HAP-1 (cell line): ENCODE data around the gene KCNMB2.

Experiments
- DNase-seq, 2 experiments: peaks; one replicate each; pipeline ENCODE4 v3.0.0-alpha.2; 2016 to 2020; ENCODE audit warnings: low spot score in 2 of 2
- H3K27me3 ChIP-seq: fragments of 250-450 bp; sonication (Bioruptor Pico); 2 replicates; pipeline ENCODE4 v1.5.1; 2020; ENCODE audit warnings: low read depth, mild to moderate bottlenecking, moderate library complexity
- H3K36me3 ChIP-seq: fragments of 250-450 bp; sonication (Bioruptor Pico); replicated peaks from 2 replicates; pipeline ENCODE4 v1.5.1; 2020; ENCODE audit warnings: mild to moderate bottlenecking
- H3K4me1 ChIP-seq: fragments of 250-450 bp; sonication (Bioruptor Pico); 2 replicates; pipeline ENCODE4 v1.5.1; 2020; ENCODE audit warnings: mild to moderate bottlenecking
- H3K4me3 ChIP-seq: fragments of 250-450 bp; sonication (Bioruptor Pico); 2 replicates; pipeline ENCODE4 v1.5.1; 2020; ENCODE audit warnings: mild to moderate bottlenecking, moderate library complexity
- H3K9me3 ChIP-seq: fragments of 250-450 bp; sonication (Bioruptor Pico); 2 replicates; pipeline ENCODE4 v1.5.1; 2020; ENCODE audit warnings: mild to moderate bottlenecking, moderate library complexity
- in situ Hi-C: fragments of 300-500 bp; cut with MboI; formaldehyde crosslinking; loops from 3 replicates; pipeline ENCODE4 v1.14.3; 2020; ENCODE audit warnings: low sequenced_read_pairs, inconsistent platforms, mixed read lengths

KCNMB2 gene

GRCh38 chr3:178536211-178537079 is at the start of gene KCNMB2:
TSS of gene KCNMB2 (plus strand) at chr3:178536436.
- no peaks in the 10 kb centered on the region for H3K9me3 ChIP-seq
- peaks cover 16% of the 10 kb centered on the region for H3K4me1 ChIP-seq
- peak in 1 of 2 experiments; percentile 20 for DNase-seq
- in situ Hi-C loops: no loop called here
- H3K36me3 ChIP-seq: no peaks in the 10 kb centered on the region
- peak within 1 kb of the TSS; percentile 8 for H3K4me3 ChIP-seq
- H3K27me3 ChIP-seq: no peaks in the 10 kb centered on the region

GRCh38 chr3:178486903-178487302 is 49.3 kb upstream of the KCNMB2 start:
- DNase-seq: no peak
- peaks cover 4% of the 10 kb centered on the region for H3K4me1 ChIP-seq
- no peaks in the 10 kb centered on the region for H3K36me3 ChIP-seq
- in situ Hi-C loops: no loop called here
- H3K9me3 ChIP-seq: no peaks in the 10 kb centered on the region
- no peak overlapping the region for H3K4me3 ChIP-seq
- no peaks in the 10 kb centered on the region for H3K27me3 ChIP-seq

- H3K36me3 ChIP-seq: no peaks in the 10 kb centered on the region
- no peak for DNase-seq
- no peaks in the 10 kb centered on the region for H3K27me3 ChIP-seq
- no peak overlapping the region for H3K4me3 ChIP-seq
- no peaks in the 10 kb centered on the region for H3K9me3 ChIP-seq
- in situ Hi-C loops: no loop called here
- peaks cover 4% of the 10 kb centered on the region for H3K4me1 ChIP-seq
Measured at GRCh38 chr3:178487752-178488151, 48.5 kb upstream of the KCNMB2 start.

- no peak for DNase-seq
- peaks cover 4% of the 10 kb centered on the region for H3K4me1 ChIP-seq
- no peak overlapping the region for H3K4me3 ChIP-seq
- no peaks in the 10 kb centered on the region for H3K27me3 ChIP-seq
- no peaks in the 10 kb centered on the region for H3K36me3 ChIP-seq
- no peaks in the 10 kb centered on the region for H3K9me3 ChIP-seq
- in situ Hi-C loops: no loop called here
Measured at GRCh38 chr3:178491751-178492150, 44.5 kb upstream of the KCNMB2 start.

- no peaks in the 10 kb centered on the region for H3K36me3 ChIP-seq
- DNase-seq: no peak
- peaks cover 4% of the 10 kb centered on the region for H3K4me1 ChIP-seq
- H3K27me3 ChIP-seq: no peaks in the 10 kb centered on the region
- no peaks in the 10 kb centered on the region for H3K9me3 ChIP-seq
- no peak overlapping the region for H3K4me3 ChIP-seq
- in situ Hi-C loops: no loop called here
Measured at GRCh38 chr3:178492491-178492890, 43.7 kb upstream of the KCNMB2 start.

- H3K9me3 ChIP-seq: no peaks in the 10 kb centered on the region
- peaks cover 10% of the 10 kb centered on the region for H3K4me1 ChIP-seq
- no peaks in the 10 kb centered on the region for H3K27me3 ChIP-seq
- DNase-seq: no peak
- H3K4me3 ChIP-seq: no peak overlapping the region
- no peaks in the 10 kb centered on the region for H3K36me3 ChIP-seq
- in situ Hi-C loops: no loop called here
Measured at GRCh38 chr3:178494386-178494785, 41.9 kb upstream of the KCNMB2 start.

GRCh38 chr3:178496911-178497310 is 39.3 kb upstream of the KCNMB2 start:
- Histone ChIP-seq H3K4me3 (no peak overlapping the region), H3K4me1 (peaks cover 6% of the 10 kb centered on the region), H3K36me3 (no peaks in the 10 kb centered on the region), H3K9me3 (no peaks in the 10 kb centered on the region), H3K27me3 (no peaks in the 10 kb centered on the region)
- in situ Hi-C loops: no loop called here
- DNase-seq: no peak

GRCh38 chr3:178498871-178499270 is 37.4 kb upstream of the KCNMB2 start:
- no peaks in the 10 kb centered on the region for H3K27me3 ChIP-seq
- H3K36me3 ChIP-seq: no peaks in the 10 kb centered on the region
- H3K4me1 ChIP-seq: peaks cover 6% of the 10 kb centered on the region
- DNase-seq: no peak
- in situ Hi-C loops: no loop called here
- H3K4me3 ChIP-seq: no peak overlapping the region
- no peaks in the 10 kb centered on the region for H3K9me3 ChIP-seq

GRCh38 chr3:178500631-178501030 is 35.6 kb upstream of the KCNMB2 start:
- Histone ChIP-seq H3K36me3 (no peaks in the 10 kb centered on the region), H3K4me3 (no peak overlapping the region), H3K9me3 (no peaks in the 10 kb centered on the region), H3K4me1 (peaks cover 6% of the 10 kb centered on the region), H3K27me3 (no peaks in the 10 kb centered on the region)
- in situ Hi-C loops: no loop called here
- DNase-seq: no peak

GRCh38 chr3:178504128-178504527 is 32.1 kb upstream of the KCNMB2 start:
- in situ Hi-C loops: no loop called here
- H3K9me3 ChIP-seq: no peaks in the 10 kb centered on the region
- no peak for DNase-seq

GRCh38 chr3:178505832-178506231 is 30.4 kb upstream of the KCNMB2 start:
- no peak for DNase-seq
- Histone ChIP-seq H3K4me3 (no peak overlapping the region), H3K36me3 (no peaks in the 10 kb centered on the region), H3K9me3 (no peaks in the 10 kb centered on the region), H3K4me1 (no peaks in the 10 kb centered on the region), H3K27me3 (no peaks in the 10 kb centered on the region)
- in situ Hi-C loops: no loop called here

More at GRCh38 chr3:178504128-178504527, 32.1 kb upstream of the KCNMB2 start:
- Histone ChIP-seq H3K4me3 (no peak overlapping the region), H3K27me3 (no peaks in the 10 kb centered on the region), H3K36me3 (no peaks in the 10 kb centered on the region), H3K4me1 (peaks cover 3% of the 10 kb centered on the region; the same call in 1 of the 2 replicates)

- Histone ChIP-seq H3K4me1 (no peaks in the 10 kb centered on the region), H3K36me3 (no peaks in the 10 kb centered on the region), H3K9me3 (no peaks in the 10 kb centered on the region), H3K4me3 (no peak overlapping the region), H3K27me3 (no peaks in the 10 kb centered on the region)
- DNase-seq: no peak
- in situ Hi-C loops: no loop called here
Measured at GRCh38 chr3:178507507-178508442, 28.5 kb upstream of the KCNMB2 start.

- H3K4me3 ChIP-seq: no peak overlapping the region
- H3K36me3 ChIP-seq: no peaks in the 10 kb centered on the region
- no peaks in the 10 kb centered on the region for H3K27me3 ChIP-seq
- no peaks in the 10 kb centered on the region for H3K4me1 ChIP-seq
- no peaks in the 10 kb centered on the region for H3K9me3 ChIP-seq
- in situ Hi-C loops: no loop called here
- DNase-seq: no peak
Measured at GRCh38 chr3:178508443-178508825, 27.8 kb upstream of the KCNMB2 start.

GRCh38 chr3:178510496-178510895 is 25.7 kb upstream of the KCNMB2 start:
- no peak for DNase-seq
- no peaks in the 10 kb centered on the region for H3K9me3 ChIP-seq
- H3K36me3 ChIP-seq: no peaks in the 10 kb centered on the region
- H3K4me1 ChIP-seq: no peaks in the 10 kb centered on the region
- no peaks in the 10 kb centered on the region for H3K27me3 ChIP-seq
- in situ Hi-C loops: no loop called here
- no peak overlapping the region for H3K4me3 ChIP-seq
